Liver (tissue), 9 donors: ENCODE data around the gene BSND. TPM values are rescaled to one million over a fixed set of nuclear protein-coding genes. Genes with fewer than 3 reads are reported as not detected.

Experiments used
- DNase-seq: peaks from one replicate; pipeline ENCODE4 v3.0.0-alpha.2; 2017; ENCODE audit warnings: low spot score
- H3K27ac ChIP-seq, 2 donors: one replicate each; pipeline ENCODE4 v1.7.0; 2013; ENCODE audit warnings: inconsistent platforms in 2 of 2, low read length in 2 of 2, control low read depth in 1 of 2, low read depth in 1 of 2, mild to moderate bottlenecking in 1 of 2
- H3K27me3 ChIP-seq, 4 donors: one replicate each; pipeline versions ENCODE4 v1.6.1 to v1.7.0; 2013; ENCODE audit warnings: low read length in 3 of 4, inconsistent platforms in 1 of 4, mild to moderate bottlenecking in 1 of 4, moderate library complexity in 1 of 4; ENCODE audit not compliant: control insufficient read depth in 4 of 4, insufficient read depth in 4 of 4
- H3K36me3 ChIP-seq, 4 donors: one replicate each; pipeline versions ENCODE4 v1.6.1 to v1.7.0; 2013; ENCODE audit warnings: low read length in 3 of 4, mild to moderate bottlenecking in 3 of 4, low read depth in 1 of 4, moderate library complexity in 1 of 4; ENCODE audit not compliant: control insufficient read depth in 4 of 4, insufficient read depth in 3 of 4
- H3K4me1 ChIP-seq, 4 donors: one replicate each; pipeline versions ENCODE4 v1.6.1 to v1.7.0; 2013; ENCODE audit warnings: low read length in 3 of 4, mild to moderate bottlenecking in 3 of 4, moderate library complexity in 1 of 4; ENCODE audit not compliant: control insufficient read depth in 4 of 4, insufficient read depth in 4 of 4
- H3K4me3 ChIP-seq, 3 donors: one replicate each; pipeline versions ENCODE4 v1.6.1 to v1.7.0; 2013; ENCODE audit warnings: low read length in 3 of 3, control low read depth in 1 of 3, low read depth in 1 of 3, mild to moderate bottlenecking in 1 of 3
- H3K9ac ChIP-seq, 2 donors: one replicate each; pipeline ENCODE4 v1.7.0; 2013; ENCODE audit warnings: low read length in 2 of 2, mild to moderate bottlenecking in 2 of 2, moderate library complexity in 2 of 2, control low read depth in 1 of 2, low read depth in 1 of 2
- H3K9me3 ChIP-seq, 4 donors: one replicate each; pipeline versions ENCODE4 v1.6.1 to v1.7.0; 2013; ENCODE audit warnings: low read length in 3 of 4; ENCODE audit not compliant: control insufficient read depth in 4 of 4
- ATF3 ChIP-seq: IDR thresholded peaks from 2 replicates; pipeline ENCODE4 v1.6.1; 2016; ENCODE audit warnings: antibody characterized with exemption
- FOXA1 ChIP-seq: IDR thresholded peaks from 2 replicates; pipeline ENCODE4 v1.6.1; 2016; ENCODE audit warnings: antibody characterized with exemption
- FOXA2 ChIP-seq: IDR thresholded peaks from 2 replicates; pipeline ENCODE4 v1.6.1; 2016; ENCODE audit warnings: antibody characterized with exemption
- GABPA ChIP-seq, 2 donors: IDR thresholded peaks in 1 of 2; conservative IDR thresholded peaks in 1 of 2; 2 replicates each; pipeline ENCODE4 v1.6.1; 2016; ENCODE audit warnings: antibody characterized with exemption in 2 of 2, mild to moderate bottlenecking in 1 of 2, moderate library complexity in 1 of 2
- HNF4A ChIP-seq, 2 donors: conservative IDR thresholded peaks; 2 replicates each; pipeline ENCODE4 v1.6.1; 2016; ENCODE audit warnings: antibody characterized with exemption in 2 of 2, mild to moderate bottlenecking in 2 of 2
- JUND ChIP-seq, 2 donors: IDR thresholded peaks; 2 replicates each; pipeline ENCODE4 v1.6.1; 2016; ENCODE audit warnings: antibody characterized with exemption in 2 of 2
- REST ChIP-seq: IDR thresholded peaks from 2 replicates; pipeline ENCODE4 v1.6.1; 2016; ENCODE audit warnings: antibody characterized with exemption, mild to moderate bottlenecking
- RXRA ChIP-seq, 2 donors: IDR thresholded peaks; 2 replicates each; pipeline ENCODE4 v1.6.1; 2017 to 2018; ENCODE audit warnings: antibody characterized with exemption in 2 of 2, mild to moderate bottlenecking in 1 of 2
- SP1 ChIP-seq: IDR thresholded peaks from 2 replicates; pipeline ENCODE4 v1.6.1; 2018; ENCODE audit warnings: antibody characterized with exemption, mild to moderate bottlenecking
- YY1 ChIP-seq: IDR thresholded peaks from 2 replicates; pipeline ENCODE4 v1.6.1; 2016; ENCODE audit warnings: antibody characterized with exemption, mild to moderate bottlenecking
- ZBTB33 ChIP-seq: IDR thresholded peaks from 2 replicates; pipeline ENCODE4 v1.6.1; 2016; ENCODE audit warnings: antibody characterized with exemption
- WGBS: extraction: QIAGEN DNeasy Blood & Tissue Kit; methylation state at CpG from one replicate; pipeline ENCODE4 v1.1.7; 2013; 5-methylcytosine and 5-hydroxymethylcytosine counted together
- polyA plus RNA-seq, 2 donors: library from polyadenylated mRNA; stranded (reverse) in 1 of 2; unstranded in 1 of 2; fragments of 200-250 nt in 1 of 2; fragments of >200 nt in 1 of 2; fragmentation: Nextera tagmentation in 1 of 2; extraction: Ambion mirVana in 1 of 2; gene quantifications; one replicate each; pipeline versions ENCODE4 v1.2.1 to v1.2.3, GENCODE V29; 2013 to 2015
- total RNA-seq, 2 donors: library from RNA; depleted of rRNA; stranded (reverse); fragments of >200 nt; gene quantifications; one replicate each; pipeline ENCODE4 v1.2.3, GENCODE V29; 2014
- donor health status: healthy.
- donor health status: healthy.
- donor health status: healthy.
- donor health status: healthy.
- donor health status: healthy.

The BSND gene
- total and polyA plus RNA-seq, 4 donors: 0.14 TPM; not detected in 3

- TF ChIP-seq FOXA1 (no peak), REST (no peak)
- WGBS: 32% methylated on average over 46 of the region's 46 CpGs
- H3K4me3 ChIP-seq: no peak overlapping the region
- H3K4me1 ChIP-seq: peaks cover 0 to 5% (median 0%) of the 10 kb centered on the region in 4 donors
- DNase-seq: no peak
- no peaks in the 10 kb centered on the region for H3K36me3 ChIP-seq
- no peaks in the 10 kb centered on the region for H3K9me3 ChIP-seq
- H3K9ac ChIP-seq: no peak overlapping the region
- H3K27ac ChIP-seq: no peak overlapping the region
- H3K27me3 ChIP-seq: peaks cover 0 to 5% (median 0%) of the 10 kb centered on the region in 4 donors
Measured at GRCh38 chr1:54996869-54997710, 1.6 kb upstream of the BSND start.

- DNase-seq: no peak
- TF ChIP-seq REST (no peak), HNF4A (conservative IDR thresholded peaks at IDR 0.05) (no peak), FOXA1 (no peak), ZBTB33 (no peak), FOXA2 (no peak), YY1 (no peak), GABPA (IDR thresholded peaks at IDR 0.05 in 1 of 2, conservative IDR thresholded peaks at IDR 0.05 in 1 of 2) (no peak), RXRA (IDR thresholded peaks at IDR 0.05) (no peak), SP1 (no peak), ATF3 (no peak), JUND (IDR thresholded peaks at IDR 0.05) (no peak)
- Histone ChIP-seq H3K27ac (no peak overlapping the region), H3K4me1 (peaks cover 0 to 5% (median 0%) of the 10 kb centered on the region in 4 donors), H3K27me3 (peaks cover 0 to 5% (median 0%) of the 10 kb centered on the region in 4 donors), H3K36me3 (no peaks in the 10 kb centered on the region), H3K9me3 (no peaks in the 10 kb centered on the region), H3K4me3 (no peak overlapping the region), H3K9ac (no peak overlapping the region)
- WGBS: 84% methylated on average over 6 of the region's 6 CpGs
Measured at GRCh38 chr1:54997711-54997986, 1.1 kb upstream of the BSND start.
